IMR-90 (cell line): Measurements from ENCODE around the gene LRFN2. TPM values are rescaled to one million over a fixed set of nuclear protein-coding genes. Genes with fewer than 3 reads are reported as not detected.

Experiments used
- ATAC-seq: fragments of 200-7000 bp; cut with Tn5 transposase; 2 replicates; pipeline ENCODE4 v1.9.1; 2020; ENCODE audit warnings: low read depth, mild to moderate bottlenecking, moderate library complexity
- BruUV-seq: library from RNA; stranded (reverse); fragments of 400-500 nt; replicated peaks from 2 replicates; lab custom pipeline; 2021; lab: Mats Ljungman, UMichigan
- CTCF ChIA-PET: fragments of 300-600 bp; formaldehyde crosslinking; extraction: SDS; loops from one replicate; lab custom pipeline; 2021; ENCODE audit warnings: antibody characterized with exemption; lab: Yijun Ruan, JAX
- POLR2A ChIA-PET: fragments of 300-600 bp; sonication (Branson Sonifier 250); formaldehyde crosslinking; loops from one replicate; lab custom pipeline; 2022; ENCODE audit warnings: antibody characterized with exemption; ENCODE audit not compliant: unreplicated experiment; lab: Charles Lee
- DNase-seq: peaks from one replicate; pipeline ENCODE4 v3.0.0; 2013
- H2AFZ ChIP-seq: replicated peaks from 2 replicates; pipeline ENCODE3; 2013; ENCODE audit warnings: low read length, mild to moderate bottlenecking; ENCODE audit not compliant: poor library complexity
- H2AK5ac ChIP-seq: 2 replicates; pipeline ENCODE4 v1.6.1; 2013; ENCODE audit warnings: low read depth, low read length, inconsistent platforms
- H2AK9ac ChIP-seq: replicated peaks from 2 replicates; pipeline ENCODE3; 2013; ENCODE audit warnings: mild to moderate bottlenecking, low read depth, low read length, moderate library complexity; ENCODE audit not compliant: poor library complexity
- H2BK120ac ChIP-seq: 2 replicates; pipeline ENCODE4 v1.6.1; 2013; ENCODE audit warnings: low read depth, low read length, inconsistent platforms
- H2BK15ac ChIP-seq: 3 replicates; pipeline ENCODE4 v1.6.1; 2013; ENCODE audit warnings: low read depth, low read length, inconsistent platforms
- H2BK20ac ChIP-seq: 2 replicates; pipeline ENCODE4 v1.6.1; 2013; ENCODE audit warnings: low read depth, mild to moderate bottlenecking, inconsistent platforms, low read length, moderate library complexity
- H2BK5ac ChIP-seq: 2 replicates; pipeline ENCODE4 v1.6.1; 2013; ENCODE audit warnings: mild to moderate bottlenecking, low read depth, low read length, inconsistent platforms; ENCODE audit not compliant: poor library complexity, severe bottlenecking
- H3K14ac ChIP-seq: replicated peaks from 2 replicates; pipeline ENCODE4 v1.6.1; 2013; ENCODE audit warnings: low read depth, low read length, inconsistent platforms
- H3K18ac ChIP-seq: 2 replicates; pipeline ENCODE4 v1.6.1; 2013; ENCODE audit warnings: low read depth, low read length, control low read depth
- H3K23ac ChIP-seq: 2 replicates; pipeline ENCODE4 v1.6.1; 2013; ENCODE audit warnings: low read depth, low read length, inconsistent platforms
- H3K27ac ChIP-seq: 2 replicates; pipeline ENCODE4 v1.5.1; 2013; ENCODE audit warnings: mild to moderate bottlenecking, control low read depth, low read length; ENCODE audit not compliant: insufficient read depth
- H3K27me3 ChIP-seq: 2 replicates; pipeline ENCODE4 v1.6.1; 2013; ENCODE audit warnings: low read length; ENCODE audit not compliant: control insufficient read depth, insufficient read depth
- H3K36me3 ChIP-seq: 2 replicates; pipeline ENCODE4 v1.6.1; 2013; ENCODE audit warnings: low read length, mixed read lengths; ENCODE audit not compliant: control insufficient read depth, insufficient read depth
- H3K4ac ChIP-seq: 2 replicates; pipeline ENCODE4 v1.6.1; 2013; ENCODE audit warnings: low read depth, low read length, inconsistent platforms
- H3K4me1 ChIP-seq: 2 replicates; pipeline ENCODE4 v1.6.1; 2013; ENCODE audit warnings: low read length, mixed read lengths; ENCODE audit not compliant: control insufficient read depth, insufficient read depth
- H3K4me2 ChIP-seq: 2 replicates; pipeline ENCODE4 v1.6.1; 2013; ENCODE audit warnings: low read depth, mild to moderate bottlenecking, control low read depth, low read length, moderate library complexity
- H3K4me3 ChIP-seq: 2 replicates; pipeline ENCODE4 v1.5.1; 2013; ENCODE audit warnings: low read depth, mild to moderate bottlenecking, control low read depth, low read length, moderate library complexity; ENCODE audit not compliant: insufficient read depth
- H3K56ac ChIP-seq: 2 replicates; pipeline ENCODE4 v1.6.1; 2013; ENCODE audit warnings: low read length, inconsistent platforms; ENCODE audit not compliant: insufficient read depth; ENCODE audit errors: extremely low read depth
- H3K79me1 ChIP-seq, 2 experiments: 2 replicates each; pipeline ENCODE4 v1.6.1; 2013; ENCODE audit warnings: low read length in 2 of 2, inconsistent platforms in 1 of 2, low read depth in 1 of 2
- H3K9ac ChIP-seq: 2 replicates; pipeline ENCODE4 v1.6.1; 2013; ENCODE audit warnings: low read depth, low read length, control low read depth
- H3K9me1 ChIP-seq: 2 replicates; pipeline ENCODE4 v1.6.1; 2013; ENCODE audit warnings: low read length, inconsistent platforms; ENCODE audit not compliant: insufficient read depth
- H3K9me3 ChIP-seq: 2 replicates; pipeline ENCODE4 v1.6.1; 2013; ENCODE audit warnings: low read length; ENCODE audit not compliant: control insufficient read depth, insufficient read depth
- H4K20me1 ChIP-seq: 2 replicates; pipeline ENCODE4 v1.6.1; 2013; ENCODE audit warnings: low read length, inconsistent platforms; ENCODE audit not compliant: insufficient read depth
- H4K5ac ChIP-seq: 2 replicates; pipeline ENCODE4 v1.6.1; 2013; ENCODE audit warnings: mild to moderate bottlenecking, low read depth, low read length, control low read depth
- H4K8ac ChIP-seq, 2 experiments: 2 replicates each; pipeline ENCODE4 v1.6.1; 2013; ENCODE audit warnings: low read depth in 2 of 2, low read length in 2 of 2, control low read depth in 1 of 2, inconsistent platforms in 1 of 2
- H4K91ac ChIP-seq: 2 replicates; pipeline ENCODE4 v1.6.1; 2013; ENCODE audit warnings: low read depth, low read length, inconsistent platforms; ENCODE audit not compliant: insufficient read depth
- BHLHE40 ChIP-seq: fragments of 150-350 bp; IDR thresholded peaks from 2 replicates; pipeline ENCODE4 v1.6.1; 2016; ENCODE audit warnings: mild to moderate bottlenecking, low read depth, low read length
- CEBPB ChIP-seq: IDR thresholded peaks from 2 replicates; pipeline ENCODE4 v1.6.1; 2012; ENCODE audit warnings: low read depth, low read length, improper control_type of control experiment
- CHD1 ChIP-seq: IDR thresholded peaks from 2 replicates; pipeline ENCODE4 v1.6.1; 2012; ENCODE audit warnings: low read depth, low read length, improper control_type of control experiment
- CTCF ChIP-seq: conservative IDR thresholded peaks from 2 replicates; pipeline ENCODE4 v1.5.1; 2012; ENCODE audit warnings: mild to moderate bottlenecking, low read depth, low read length, improper control_type of control experiment
- ELK1 ChIP-seq: fragments of 150-350 bp; IDR thresholded peaks from 2 replicates; pipeline ENCODE4 v1.6.1; 2016; ENCODE audit warnings: low read depth, mild to moderate bottlenecking, low read length, moderate library complexity, borderline replicate concordance
- FOS ChIP-seq: fragments of 150-350 bp; IDR thresholded peaks from 2 replicates; pipeline ENCODE4 v1.6.1; 2016; ENCODE audit warnings: low read depth, low read length
- MAZ ChIP-seq: IDR thresholded peaks from 2 replicates; pipeline ENCODE4 v1.6.1; 2012; ENCODE audit warnings: low read depth, mild to moderate bottlenecking, low read length, improper control_type of control experiment, moderate library complexity, borderline replicate concordance
- POLR2A ChIP-seq: IDR thresholded peaks from 2 replicates; pipeline ENCODE4 v1.6.1; 2012; ENCODE audit warnings: mild to moderate bottlenecking, low read depth, low read length
- RAD21 ChIP-seq: IDR thresholded peaks from 2 replicates; pipeline ENCODE4 v1.6.1; 2012; ENCODE audit warnings: low read length, improper control_type of control experiment
- RCOR1 ChIP-seq: IDR thresholded peaks from 2 replicates; pipeline ENCODE4 v1.6.1; 2012; ENCODE audit warnings: mild to moderate bottlenecking, low read length, improper control_type of control experiment; ENCODE audit not compliant: insufficient replicate concordance
- RFX5 ChIP-seq: IDR thresholded peaks from 2 replicates; pipeline ENCODE4 v1.8.0; 2012; ENCODE audit warnings: low read depth, mild to moderate bottlenecking, low read length, moderate library complexity
- SMC3 ChIP-seq: fragments of 150-350 bp; IDR thresholded peaks from 2 replicates; pipeline ENCODE4 v1.6.1; 2016; ENCODE audit warnings: low read depth, mild to moderate bottlenecking, antibody characterized with exemption, low read length, moderate library complexity
- USF2 ChIP-seq: fragments of 150-350 bp; IDR thresholded peaks from 2 replicates; pipeline ENCODE4 v1.6.1; 2017; ENCODE audit warnings: mild to moderate bottlenecking, antibody characterized with exemption, low read length, low read depth
- WGBS, 2 experiments: methylation state at CpG; one replicate each; pipeline versions ENCODE4 v1.1.5 to v1.1.7; 2013; ENCODE audit warnings: missing lambda C conversion rate in 2 of 2; ENCODE audit not compliant: insufficient read length in 1 of 2; ENCODE audit errors: extremely low coverage in 2 of 2; 5-methylcytosine and 5-hydroxymethylcytosine counted together
- dilution Hi-C: fragments of 300-500 bp; cut with HindIII; formaldehyde crosslinking; loops from one replicate; pipeline ENCODE4 v1.14.3; 2018; ENCODE audit warnings: low sequenced_read_pairs; ENCODE audit not compliant: unreplicated experiment
- in situ Hi-C: fragments of 300-500 bp; cut with MboI; formaldehyde crosslinking; loops from 3 replicates; pipeline ENCODE4 v1.14.3; 2019; ENCODE audit warnings: low sequenced_read_pairs, inconsistent platforms, mixed read lengths
- intact Hi-C: fragments of 100-400 bp; cut with micrococcal nuclease; formaldehyde crosslinking; loops from 2 replicates; pipeline ENCODE4 v1.10.0; 2022
- polyA plus RNA-seq, 3 experiments: library from polyadenylated mRNA; depleted of rRNA; stranded (reverse); fragments of >200 nt; gene quantifications; 2 replicates each; pipeline ENCODE4 v1.2.3, GENCODE V29; 2012; ENCODE audit warnings: low replicate concordance in 1 of 3
- total RNA-seq: library from RNA; depleted of rRNA; stranded (reverse); fragments of >200 nt; gene quantifications from 2 replicates; pipeline ENCODE4 v1.2.3, GENCODE V29; 2012

Gene LRFN2
- total and polyA plus RNA-seq, 2 of the 4 experiments (the other 2 are of a cell fraction) = not detected

- Histone ChIP-seq H3K23ac (no peak overlapping the region), H3K9ac (no peak overlapping the region), H3K79me1 (no peaks in the 10 kb centered on the region), H2BK15ac (no peak overlapping the region), H2BK5ac (no peak overlapping the region), H3K36me3 (no peaks in the 10 kb centered on the region), H3K4ac (no peak overlapping the region), H4K91ac (no peak overlapping the region), H4K5ac (no peak overlapping the region), H3K4me3 (no peak overlapping the region), H3K9me3 (no peaks in the 10 kb centered on the region), H4K8ac (no peak overlapping the region), H3K27ac (no peak overlapping the region), H3K18ac (no peak overlapping the region), H2BK20ac (no peak overlapping the region), H3K14ac (no peak overlapping the region), H2AK5ac (no peak overlapping the region), H3K4me1 (no peaks in the 10 kb centered on the region), H3K27me3 (no peaks in the 10 kb centered on the region), H3K56ac (no peak overlapping the region), H3K9me1 (no peaks in the 10 kb centered on the region), H3K4me2 (no peak overlapping the region), H2AK9ac (no peak overlapping the region), H4K20me1 (no peaks in the 10 kb centered on the region), H2BK120ac (no peak overlapping the region), H2AFZ (no peak overlapping the region)
- intact Hi-C loops (no loop called here), dilution Hi-C loops (no loop called here), in situ Hi-C loops (no loop called here)
- no peak for ATAC-seq
- no peak for TF ChIP-seq ELK1
- no peak for TF ChIP-seq RAD21
- no peak for TF ChIP-seq SMC3
- TF ChIP-seq POLR2A = no peak
- no peak for TF ChIP-seq MAZ
- no peak for TF ChIP-seq RCOR1
- TF ChIP-seq CHD1 = no peak
- TF ChIP-seq BHLHE40 = no peak
- no peak for TF ChIP-seq CEBPB
- TF ChIP-seq USF2 = no peak
- TF ChIP-seq RFX5 = no peak
- TF ChIP-seq CTCF = no peak
- TF ChIP-seq FOS = no peak
- CTCF ChIA-PET = no interaction called here
- BruUV-seq = no TSS peak
- WGBS, 2 experiments = no CpG with 5 or more reads among the region's 4 CpGs
- POLR2A ChIA-PET = no interaction called here
- no peak for DNase-seq
Observed at GRCh38 chr6:40500227-40500626, 86.9 kb downstream of the LRFN2 start.
